ENCODE measurements around the gene CA7.
"Not testable (repeated sequence)": the region's sequence is repeated elsewhere in the genome, so short reads cannot be mapped to it uniquely, and the experiment has no call there.

Gene CA7

GRCh38 chr16:66895999-66896398, 51.8 kb downstream of the CA7 start:
- no peak for DNase-seq (ENCODE audit: low read depth in 4 of 4, low spot score in 1 of 4)

GRCh38 chr16:66896682-66897081, 52.5 kb downstream of the CA7 start:
- not testable (repeated sequence) for DNase-seq (ENCODE audit: low read depth in 4 of 4, low spot score in 1 of 4)

- DNase-seq (ENCODE audit: low read depth in 4 of 4, low spot score in 1 of 4) = no peak
These were observed 54.0 kb downstream of the CA7 start for GRCh38 chr16:66898207-66898606.

- DNase-seq (ENCODE audit: low read depth in 4 of 4, low spot score in 1 of 4) = no peak
These were observed 54.7 kb downstream of the CA7 start for GRCh38 chr16:66898933-66899309.

- no peak for DNase-seq (ENCODE audit: low read depth in 4 of 4, low spot score in 1 of 4)
These were observed 55.2 kb downstream of the CA7 start for GRCh38 chr16:66899310-66899944.

- DNase-seq (ENCODE audit: low read depth in 4 of 4, low spot score in 1 of 4) = no peak
These were observed 55.9 kb downstream of the CA7 start for GRCh38 chr16:66899945-66900710.

- DNase-seq (ENCODE audit: low read depth in 4 of 4, low spot score in 1 of 4) = no peak
These were observed 56.7 kb downstream of the CA7 start for GRCh38 chr16:66900721-66901441.

GRCh38 chr16:66901626-66902025, 57.4 kb downstream of the CA7 start:
- DNase-seq (ENCODE audit: low read depth in 4 of 4, low spot score in 1 of 4) = no peak

- DNase-seq (ENCODE audit: low read depth in 4 of 4, low spot score in 1 of 4) = no peak
These were observed 58.7 kb downstream of the CA7 start for GRCh38 chr16:66902648-66903543.

Data from stimulated activated CD4-positive, alpha-beta T cell treated with anti-CD3 and anti-CD28 coated beads, Interleukin-1b, Interleukin-23, amount 100 ng/mL, for 24 hours (primary cell).